Caco-2 (cell line): Measurements from ENCODE around the gene OPTN. TPM values are rescaled to one million over a fixed set of nuclear protein-coding genes. Genes with fewer than 3 reads are reported as not detected.

Experiments
- BruUV-seq: library from RNA; stranded (reverse); fragments of 400-500 nt; replicated peaks from 2 replicates; lab custom pipeline; 2021; lab: Mats Ljungman, UMichigan
- CTCF ChIA-PET: fragments of 300-600 bp; sonication (Branson Sonifier 250); formaldehyde crosslinking; loops from one replicate; lab custom pipeline; 2022; ENCODE audit warnings: antibody characterized with exemption; lab: Charles Lee
- POLR2A ChIA-PET: fragments of 300-600 bp; sonication (Branson Sonifier 250); formaldehyde crosslinking; loops from one replicate; lab custom pipeline; 2022; ENCODE audit warnings: antibody characterized with exemption; lab: Charles Lee
- DNase-seq, 2 experiments: peaks; one replicate each; pipeline versions ENCODE4 v3.0.0 to v3.0.0-alpha.2; 2020 to 2022
- H3K27me3 ChIP-seq: replicated peaks from 2 replicates; pipeline ENCODE4 v1.6.0; 2011; ENCODE audit warnings: low read length; ENCODE audit not compliant: control insufficient read depth, insufficient read depth
- H3K36me3 ChIP-seq: 2 replicates; pipeline ENCODE4 v1.5.1; 2011; ENCODE audit warnings: low read length; ENCODE audit not compliant: control insufficient read depth, insufficient read depth
- H3K4me1 ChIP-seq: fragments of 250-450 bp; sonication (Bioruptor Pico); 2 replicates; pipeline ENCODE4 v1.5.1; 2020; ENCODE audit warnings: mild to moderate bottlenecking
- H3K4me3 ChIP-seq: 2 replicates; pipeline ENCODE4 v1.5.1; 2011; ENCODE audit warnings: low read depth, mild to moderate bottlenecking, control low read depth, low read length
- H3K9me3 ChIP-seq: fragments of 250-450 bp; sonication (Bioruptor Pico); 2 replicates; pipeline ENCODE4 v1.5.1; 2020; ENCODE audit warnings: mild to moderate bottlenecking, moderate library complexity
- H3K27ac Mint-ChIP-seq: one replicate; pipeline ENCODE4 v1.8.0; 2022; ENCODE audit warnings: mixed read lengths; ENCODE audit not compliant: unreplicated experiment
- H3K27me3 Mint-ChIP-seq: one replicate; pipeline ENCODE4 v1.8.0; 2022; ENCODE audit warnings: mixed read lengths; ENCODE audit not compliant: insufficient read depth, unreplicated experiment
- H3K36me3 Mint-ChIP-seq: one replicate; pipeline ENCODE4 v1.8.0; 2022; ENCODE audit warnings: mild to moderate bottlenecking, mixed read lengths; ENCODE audit not compliant: insufficient read depth, unreplicated experiment
- H3K4me1 Mint-ChIP-seq: one replicate; pipeline ENCODE4 v1.8.0; 2022; ENCODE audit warnings: low read depth, mixed read lengths; ENCODE audit not compliant: unreplicated experiment
- H3K4me3 Mint-ChIP-seq: one replicate; pipeline ENCODE4 v1.8.0; 2022; ENCODE audit warnings: mild to moderate bottlenecking, moderate library complexity, mixed read lengths; ENCODE audit not compliant: unreplicated experiment
- H3K9me3 Mint-ChIP-seq: one replicate; pipeline ENCODE4 v1.8.0; 2022; ENCODE audit warnings: mixed read lengths; ENCODE audit not compliant: unreplicated experiment
- intact Hi-C: fragments of 100-400 bp; cut with micrococcal nuclease; formaldehyde crosslinking; loops from one replicate; pipeline ENCODE4 v1.10.0; 2022; ENCODE audit not compliant: unreplicated experiment
- total RNA-seq: library from RNA; stranded (reverse); gene quantifications from 2 replicates; pipeline ENCODE4 v1.2.3, GENCODE V29; 2022
- TF ChIP-seq, protein P1 (sequence below), 2 experiments: fragments of 200-600 bp in 1 of 2; IDR thresholded peaks; 1 replicate in 1 of 2; 2 replicates in 1 of 2; pipeline versions ENCODE4 v1.5.1 to v1.8.0; 2011 to 2022; ENCODE audit warnings: antibody characterized with exemption in 1 of 2, control low read depth in 1 of 2, inconsistent platforms in 1 of 2, low read depth in 1 of 2, low read length in 1 of 2, mild to moderate bottlenecking in 1 of 2, moderate library complexity in 1 of 2; ENCODE audit not compliant: insufficient read depth in 1 of 2, severe bottlenecking in 1 of 2, unreplicated experiment in 1 of 2

OPTN gene
- total RNA-seq, 1 experiment from 2014 or later, result 59.6 TPM

DNA sequence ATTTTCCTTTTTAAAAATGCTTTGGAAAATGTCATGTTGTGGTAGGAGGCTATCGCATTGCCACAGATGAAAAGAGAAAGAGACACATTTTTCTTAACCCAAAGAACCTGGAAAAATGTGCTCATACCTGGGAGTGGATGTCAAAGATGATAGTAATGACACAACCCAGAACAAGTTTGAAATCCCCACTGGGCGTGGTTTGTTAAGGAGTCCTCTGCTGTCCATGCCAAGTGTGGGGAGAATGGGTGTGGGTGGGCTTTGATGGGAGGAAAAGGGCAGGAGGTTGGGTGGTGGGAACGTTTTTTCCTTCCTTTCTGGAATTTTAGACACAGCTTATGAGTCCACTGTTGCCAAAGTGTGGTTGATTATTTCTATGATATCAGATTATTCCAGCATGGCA is 10.9 kb downstream of the OPTN start:
- Mint-ChIP-seq H3K4me3 (no peak overlapping the region), H3K4me1 (peaks cover 31% of the 10 kb centered on the region), H3K9me3 (no peaks in the 10 kb centered on the region), H3K27me3 (no peaks in the 10 kb centered on the region), H3K27ac (no peak overlapping the region), H3K36me3 (peaks cover 65% of the 10 kb centered on the region)
- Histone ChIP-seq H3K4me3 (no peak overlapping the region), H3K27me3 (no peaks in the 10 kb centered on the region), H3K9me3 (no peaks in the 10 kb centered on the region), H3K4me1 (peaks cover 26% of the 10 kb centered on the region), H3K36me3 (0 out of 2 replicates have a peak, but pooled peaks cover 6% of the 10 kb centered on the region)
- ChIA-PET CTCF (no interaction called here), POLR2A (no interaction called here)
- BruUV-seq, result no TSS peak
- no peak for DNase-seq
- intact Hi-C loops, result no loop called here
- TF ChIP-seq, protein P1, sequence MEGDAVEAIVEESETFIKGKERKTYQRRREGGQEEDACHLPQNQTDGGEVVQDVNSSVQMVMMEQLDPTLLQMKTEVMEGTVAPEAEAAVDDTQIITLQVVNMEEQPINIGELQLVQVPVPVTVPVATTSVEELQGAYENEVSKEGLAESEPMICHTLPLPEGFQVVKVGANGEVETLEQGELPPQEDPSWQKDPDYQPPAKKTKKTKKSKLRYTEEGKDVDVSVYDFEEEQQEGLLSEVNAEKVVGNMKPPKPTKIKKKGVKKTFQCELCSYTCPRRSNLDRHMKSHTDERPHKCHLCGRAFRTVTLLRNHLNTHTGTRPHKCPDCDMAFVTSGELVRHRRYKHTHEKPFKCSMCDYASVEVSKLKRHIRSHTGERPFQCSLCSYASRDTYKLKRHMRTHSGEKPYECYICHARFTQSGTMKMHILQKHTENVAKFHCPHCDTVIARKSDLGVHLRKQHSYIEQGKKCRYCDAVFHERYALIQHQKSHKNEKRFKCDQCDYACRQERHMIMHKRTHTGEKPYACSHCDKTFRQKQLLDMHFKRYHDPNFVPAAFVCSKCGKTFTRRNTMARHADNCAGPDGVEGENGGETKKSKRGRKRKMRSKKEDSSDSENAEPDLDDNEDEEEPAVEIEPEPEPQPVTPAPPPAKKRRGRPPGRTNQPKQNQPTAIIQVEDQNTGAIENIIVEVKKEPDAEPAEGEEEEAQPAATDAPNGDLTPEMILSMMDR (IDR thresholded peaks at IDR 0.05; ENCODE audit: insufficient read depth in 1 of 2, low read depth in 1 of 2, low read length in 1 of 2, severe bottlenecking in 1 of 2, unreplicated experiment in 1 of 2), result no peak

DNA sequence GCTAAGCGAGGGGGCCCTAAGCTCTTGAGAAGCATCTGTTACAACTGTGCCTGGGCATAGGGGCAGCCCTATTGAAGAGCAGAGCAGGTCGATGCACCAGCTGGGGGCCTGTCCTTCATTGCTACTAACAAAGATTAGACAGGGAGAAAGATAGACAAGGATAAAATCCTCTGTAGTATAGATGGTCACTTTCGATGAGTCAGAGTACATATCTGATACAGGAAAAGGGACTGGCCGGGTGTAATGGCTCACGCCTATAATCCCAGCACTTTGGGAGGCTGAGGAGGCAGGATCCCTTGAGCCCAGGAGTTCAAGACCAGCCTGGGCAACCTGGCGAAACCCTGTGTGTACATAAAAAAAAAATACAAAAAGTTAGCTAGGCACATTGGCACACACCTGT is 13.6 kb downstream of the OPTN start:
- Mint-ChIP-seq H3K36me3 (peaks cover 75% of the 10 kb centered on the region), H3K9me3 (no peaks in the 10 kb centered on the region), H3K4me1 (peaks cover 15% of the 10 kb centered on the region), H3K27me3 (no peaks in the 10 kb centered on the region), H3K27ac (no peak overlapping the region), H3K4me3 (no peak overlapping the region)
- Histone ChIP-seq H3K36me3 (0 out of 2 replicates have a peak, but pooled peaks cover 6% of the 10 kb centered on the region), H3K27me3 (no peaks in the 10 kb centered on the region), H3K4me1 (peaks cover 5% of the 10 kb centered on the region), H3K9me3 (no peaks in the 10 kb centered on the region), H3K4me3 (no peak overlapping the region)
- CTCF ChIA-PET, result no interaction called here
- POLR2A ChIA-PET, result no interaction called here
- no TSS peak for BruUV-seq
- intact Hi-C loops, result no loop called here
- TF ChIP-seq, protein P1 (IDR thresholded peaks at IDR 0.05; ENCODE audit: insufficient read depth in 1 of 2, low read depth in 1 of 2, low read length in 1 of 2, severe bottlenecking in 1 of 2, unreplicated experiment in 1 of 2), result no peak
- no peak for DNase-seq

DNA sequence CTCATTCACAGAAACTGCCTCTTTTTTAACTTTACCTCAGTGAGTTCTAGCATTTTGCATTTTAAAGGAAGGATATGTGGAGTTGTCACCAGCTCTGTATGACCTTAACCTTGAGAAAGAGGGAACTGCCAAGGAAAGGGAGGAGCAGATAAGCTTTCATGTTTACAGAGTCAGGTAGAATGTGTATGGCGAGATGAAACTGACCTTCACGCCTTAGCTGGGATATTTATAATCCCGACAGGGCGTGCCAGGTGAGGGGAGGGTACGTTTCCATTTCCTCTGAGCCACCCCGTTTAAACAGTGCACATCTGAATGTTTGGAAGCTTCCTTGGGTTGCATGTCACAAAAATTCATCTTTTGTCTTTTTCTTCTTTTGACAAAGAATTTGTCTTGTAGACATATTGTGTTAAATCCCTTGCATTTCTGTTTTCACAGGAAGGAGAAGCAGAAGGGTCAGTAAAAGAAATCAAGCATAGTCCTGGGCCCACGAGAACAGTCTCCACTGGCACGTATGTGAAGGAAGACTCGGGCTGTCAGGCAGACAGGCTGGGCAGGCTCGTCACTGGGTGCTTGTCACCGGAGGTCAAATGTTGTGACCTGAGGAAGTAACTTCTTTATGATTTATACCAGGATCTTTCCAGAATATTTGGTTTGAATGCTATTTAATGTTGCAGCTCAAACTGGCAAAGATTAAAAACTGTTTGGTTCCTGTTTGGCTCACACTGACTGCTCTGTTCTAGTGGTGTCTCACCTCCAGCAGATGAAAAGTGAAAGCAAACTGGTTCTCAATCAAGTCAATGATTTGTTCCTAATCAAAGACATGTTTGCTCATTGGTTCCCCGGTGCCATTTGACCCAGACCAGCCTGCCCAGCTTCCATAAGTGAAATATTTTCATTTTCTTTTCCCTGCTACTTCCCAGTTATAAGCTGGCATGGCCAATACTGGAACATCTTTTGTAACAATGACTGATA is 16.2 kb downstream of the OPTN start:
- H3K27me3 Mint-ChIP-seq, result no peaks in the 10 kb centered on the region
- CTCF ChIA-PET, result interaction anchor here (0.8 kb wide), 1 partner anchor 8 kb away, joined by 3 read pairs; no protein-coding TSS in a partner anchor
- H3K4me3 ChIP-seq, result no peak overlapping the region

More for the DNA sequence above, 16.2 kb downstream of the OPTN start:
- H3K27ac Mint-ChIP-seq, result no peak overlapping the region
- H3K36me3 ChIP-seq, result peaks cover 1% of the 10 kb centered on the region; the same call in 1 of the 2 replicates
- TF ChIP-seq, protein P1 (IDR thresholded peaks at IDR 0.05; ENCODE audit: insufficient read depth in 1 of 2, low read depth in 1 of 2, low read length in 1 of 2, severe bottlenecking in 1 of 2, unreplicated experiment in 1 of 2), result no peak
- no peak overlapping the region for H3K4me3 Mint-ChIP-seq
- H3K4me1 Mint-ChIP-seq, result peaks cover 6% of the 10 kb centered on the region
- intact Hi-C loops, result no loop called here
- BruUV-seq, result no TSS peak
- H3K9me3 ChIP-seq, result no peaks in the 10 kb centered on the region
- no peaks in the 10 kb centered on the region for H3K27me3 ChIP-seq
- peaks cover 76% of the 10 kb centered on the region for H3K36me3 Mint-ChIP-seq
- DNase-seq, result no peak
- no peaks in the 10 kb centered on the region for H3K9me3 Mint-ChIP-seq
- POLR2A ChIA-PET, result no interaction called here
- no peaks in the 10 kb centered on the region; the same call in 1 of the 2 replicates for H3K4me1 ChIP-seq
